GM18907 (cell line): ENCODE results near the gene RARA.

Experiments used
- ATAC-seq: cut with Tn5 transposase; IDR thresholded peaks from one replicate; pipeline ENCODE4 v1.9.1; 2021; ENCODE audit warnings: mild to moderate bottlenecking, moderate library complexity; ENCODE audit not compliant: unreplicated experiment

Gene RARA

GRCh38 chr17:40327244-40327729 lies 18.3 kb downstream of the RARA start:
- ATAC-seq = no peak

DNA sequence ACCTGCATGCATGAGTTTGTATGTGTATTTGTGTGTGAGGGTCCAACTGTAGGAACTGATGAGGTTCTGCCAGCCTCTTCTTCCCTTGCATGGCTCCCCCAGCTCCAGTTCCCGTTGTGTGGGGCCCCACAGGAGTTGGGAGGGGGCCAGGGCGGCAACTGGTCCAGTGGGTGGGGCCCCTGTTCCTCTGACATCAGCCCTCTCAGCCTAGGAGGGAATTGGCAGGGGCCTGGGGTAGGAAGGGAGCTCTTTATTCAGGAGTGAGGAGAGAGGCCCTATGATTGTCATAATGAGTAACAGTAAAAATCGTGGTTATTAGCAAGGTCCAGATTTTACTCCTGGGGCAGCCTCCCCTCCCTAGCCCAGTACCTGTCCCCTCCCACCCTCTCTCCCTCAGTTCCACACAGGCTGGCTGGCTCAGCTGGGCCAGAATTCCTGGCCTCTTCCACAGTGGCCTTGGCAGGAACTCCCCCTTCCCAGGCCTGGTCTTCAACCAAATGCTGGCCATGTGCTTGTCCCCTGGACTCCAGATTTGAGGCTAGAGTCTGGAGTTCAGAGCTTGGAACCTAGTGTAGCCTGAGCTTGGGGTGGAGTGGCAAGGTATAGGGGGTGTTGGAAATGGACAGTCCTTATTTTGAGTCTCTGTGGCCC lies 18.9 kb downstream of the RARA start:
- no peak for ATAC-seq

GRCh38 chr17:40328386-40328766 lies 19.4 kb downstream of the RARA start:
- no peak for ATAC-seq

- no peak for ATAC-seq
Measured at GRCh38 chr17:40329839-40330794, 21.1 kb downstream of the RARA start.

DNA sequence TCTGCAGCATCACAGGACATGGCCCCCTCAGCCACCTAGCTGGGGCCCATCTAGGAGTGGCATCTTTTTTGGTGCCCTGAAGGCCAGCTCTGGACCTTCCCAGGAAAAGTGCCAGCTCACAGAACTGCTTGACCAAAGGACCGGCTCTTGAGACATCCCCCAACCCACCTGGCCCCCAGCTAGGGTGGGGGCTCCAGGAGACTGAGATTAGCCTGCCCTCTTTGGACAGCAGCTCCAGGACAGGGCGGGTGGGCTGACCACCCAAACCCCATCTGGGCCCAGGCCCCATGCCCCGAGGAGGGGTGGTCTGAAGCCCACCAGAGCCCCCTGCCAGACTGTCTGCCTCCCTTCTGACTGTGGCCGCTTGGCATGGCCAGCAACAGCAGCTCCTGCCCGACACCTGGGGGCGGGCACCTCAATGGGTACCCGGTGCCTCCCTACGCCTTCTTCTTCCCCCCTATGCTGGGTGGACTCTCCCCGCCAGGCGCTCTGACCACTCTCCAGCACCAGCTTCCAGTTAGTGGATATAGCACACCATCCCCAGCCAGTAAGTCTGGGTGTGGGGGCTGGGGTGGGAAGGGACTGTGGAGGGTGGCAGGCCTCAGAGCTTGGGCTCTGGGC lies 22.0 kb downstream of the RARA start:
- ATAC-seq = no peak

DNA sequence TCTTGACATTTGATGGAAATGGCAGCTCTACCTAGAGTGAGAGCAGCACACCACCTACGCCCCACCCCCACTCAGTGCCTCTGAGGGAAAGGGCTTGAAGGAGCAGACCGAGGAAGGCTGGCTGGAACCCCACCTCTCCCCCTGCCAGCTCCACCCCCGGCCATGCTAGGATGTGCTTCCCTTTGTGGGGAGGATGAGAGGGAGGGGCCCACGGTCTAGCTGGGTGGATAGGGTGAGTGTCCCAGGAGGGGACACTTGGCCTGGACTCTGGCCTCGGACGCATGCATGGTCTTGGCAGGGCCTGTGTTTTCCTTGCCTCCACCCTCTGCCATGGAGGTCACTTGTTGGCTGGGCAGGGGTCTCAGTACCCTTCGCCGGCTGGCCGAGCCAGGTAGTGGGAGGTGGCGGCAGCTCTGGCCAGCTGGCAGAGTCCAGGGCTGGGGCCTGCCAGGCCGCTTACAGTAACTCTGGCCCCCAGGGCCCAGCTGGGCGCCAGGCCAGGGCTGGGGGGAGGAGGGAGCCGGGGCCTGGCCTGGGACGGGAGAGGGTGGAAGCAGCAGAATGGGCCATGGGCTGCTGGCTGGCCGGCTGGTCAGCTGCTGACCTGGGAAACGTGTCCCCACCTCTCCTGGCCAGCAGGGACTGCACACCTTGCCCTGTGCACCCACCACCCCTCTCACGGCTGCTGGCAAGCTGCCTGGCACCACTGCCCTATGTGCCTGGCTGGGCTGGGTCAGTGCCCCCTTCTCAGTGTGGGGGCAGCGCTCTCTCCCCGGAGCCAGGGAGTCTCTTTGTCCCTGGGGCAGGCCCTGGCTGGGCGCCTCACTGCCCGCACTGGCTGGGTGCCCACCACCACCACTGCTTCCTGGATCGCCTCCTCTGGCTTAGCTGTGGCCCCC lies 23.0 kb downstream of the RARA start:
- no peak for ATAC-seq

GRCh38 chr17:40333781-40334448 lies 24.9 kb downstream of the RARA start:
- ATAC-seq = no peak

DNA sequence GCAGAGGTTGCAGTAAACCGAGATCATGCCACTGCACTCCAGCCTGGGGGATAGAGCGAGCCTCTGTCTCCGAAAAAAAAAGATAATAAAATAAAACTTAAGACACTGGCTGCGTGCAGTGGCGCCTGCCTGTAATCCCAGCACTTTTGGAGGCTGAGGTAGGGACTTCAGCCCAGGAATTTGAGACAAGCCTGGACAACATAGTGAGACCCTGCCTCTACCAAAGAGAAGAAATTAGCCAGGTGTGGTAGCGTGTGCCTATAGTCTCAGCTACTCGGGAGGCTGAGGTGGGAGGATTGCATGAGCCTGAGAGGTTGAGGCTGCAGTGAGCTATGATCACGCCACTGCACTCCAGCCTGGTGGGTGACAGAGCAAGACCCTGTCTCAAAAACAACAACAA lies 26.6 kb downstream of the RARA start:
- no peak for ATAC-seq

DNA sequence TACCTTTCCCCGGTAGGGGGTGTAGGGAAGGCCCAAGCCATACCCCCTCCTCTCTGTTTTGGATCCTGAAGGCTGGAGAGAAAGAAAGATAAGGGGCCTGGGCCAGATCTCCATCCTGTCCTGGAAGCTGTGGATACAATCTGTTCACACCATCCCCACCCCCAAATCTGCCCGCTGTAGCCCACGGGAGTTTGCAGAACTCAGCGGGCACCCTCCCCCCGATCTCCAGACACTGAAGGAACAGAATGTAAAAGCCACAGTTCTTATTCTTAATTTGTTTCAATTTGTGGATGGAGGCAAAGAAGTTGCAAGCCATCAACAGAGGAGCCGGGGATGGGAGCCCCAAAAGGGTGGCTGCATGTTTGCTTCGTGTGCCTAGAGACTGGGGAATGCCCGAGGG lies 28.4 kb downstream of the RARA start:
- no peak for ATAC-seq

DNA sequence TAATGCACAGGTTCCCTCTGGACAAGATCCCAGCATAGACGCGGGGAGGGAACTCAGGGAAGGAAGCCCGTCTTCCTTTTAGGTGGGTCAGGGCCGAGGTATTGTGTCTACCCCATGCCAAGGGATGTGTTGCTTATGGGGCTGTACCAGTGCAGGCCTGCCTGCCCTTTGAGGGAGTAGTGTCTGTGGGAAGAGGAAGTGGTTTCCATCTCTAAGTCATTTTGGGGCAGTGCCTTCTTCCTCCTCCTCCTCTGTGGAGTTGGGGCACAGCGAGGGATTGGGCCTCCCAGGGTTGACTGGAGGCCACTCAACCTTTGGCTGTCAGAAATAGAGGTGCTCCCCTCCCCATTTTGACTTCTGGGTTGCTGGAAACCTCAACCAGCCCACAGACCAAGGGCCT lies 29.1 kb downstream of the RARA start:
- no peak for ATAC-seq

GRCh38 chr17:40338941-40339649 lies 30.1 kb downstream of the RARA start:
- no peak for ATAC-seq

DNA sequence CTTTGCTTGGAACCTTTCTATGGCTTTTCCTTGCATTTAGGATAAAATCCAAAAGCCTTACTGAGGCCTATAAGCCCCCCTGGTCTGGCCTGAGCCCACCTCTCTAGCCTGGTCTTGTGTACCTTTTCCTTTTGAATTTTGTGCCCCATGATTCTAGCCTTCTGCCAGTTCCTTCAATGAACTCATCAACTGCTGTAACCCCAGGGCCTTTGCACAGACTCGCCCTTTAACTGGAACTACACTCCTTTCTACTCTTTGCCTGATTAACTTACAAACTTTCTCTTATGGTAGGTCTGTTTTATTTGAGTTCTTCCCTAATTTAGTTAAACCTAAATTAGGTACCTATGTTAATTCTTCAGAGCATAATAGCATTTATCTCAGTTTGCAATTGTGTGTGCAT lies 31.3 kb downstream of the RARA start:
- no peak for ATAC-seq

- ATAC-seq = peak; percentile 65
Measured at GRCh38 chr17:40340880-40341807, 32.2 kb downstream of the RARA start.

- no peak for ATAC-seq
Measured at GRCh38 chr17:40341808-40342503, 33.0 kb downstream of the RARA start.

- no peak for ATAC-seq
Measured at GRCh38 chr17:40342504-40343218, 33.7 kb downstream of the RARA start.

DNA sequence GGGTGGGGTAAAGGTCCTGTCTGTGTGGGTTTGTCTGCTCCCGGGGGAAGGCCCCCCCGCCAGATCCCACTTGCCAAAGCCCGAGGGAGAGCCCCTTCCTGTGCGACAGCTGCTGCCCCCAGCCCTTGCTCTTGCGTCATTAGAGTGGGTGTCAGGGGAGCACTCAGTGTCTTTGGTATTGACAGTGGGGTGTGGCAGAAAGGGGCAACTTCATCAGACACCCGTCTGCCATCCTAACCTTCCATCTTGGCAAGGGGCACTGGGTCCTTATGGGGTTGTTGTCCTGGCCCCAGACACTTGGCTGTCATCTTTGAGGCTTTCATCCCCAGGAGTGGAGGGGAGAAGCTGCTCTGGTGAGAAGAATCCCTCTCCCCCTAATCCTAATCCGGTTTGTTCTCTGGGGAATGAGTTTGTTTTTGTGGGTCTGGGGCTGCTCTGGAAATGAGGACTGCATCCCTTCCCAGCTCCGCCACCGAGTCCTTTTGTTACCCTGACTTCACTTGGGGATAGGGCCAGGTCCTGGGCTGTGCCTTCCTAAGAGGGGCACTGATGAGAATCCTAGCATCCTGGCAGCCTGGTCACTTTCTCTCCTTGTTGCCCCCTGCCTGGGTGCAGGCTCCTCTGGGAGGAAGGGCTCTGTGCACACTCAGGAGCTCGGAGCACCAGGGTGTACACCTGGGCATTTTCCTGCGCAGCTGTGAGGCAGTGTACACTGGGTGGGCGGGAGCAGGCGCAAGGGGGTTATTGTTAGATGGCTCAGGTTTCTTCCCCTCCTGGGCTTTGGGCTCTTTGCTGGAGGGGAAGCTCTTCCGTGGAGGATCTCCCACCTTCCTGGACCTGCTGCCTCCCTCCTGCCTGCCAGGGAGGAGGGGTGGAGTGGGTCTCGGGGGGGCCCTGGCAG lies 34.5 kb downstream of the RARA start:
- ATAC-seq = no peak
